ENCODE measurements around the gene SETD1B.

DNA sequence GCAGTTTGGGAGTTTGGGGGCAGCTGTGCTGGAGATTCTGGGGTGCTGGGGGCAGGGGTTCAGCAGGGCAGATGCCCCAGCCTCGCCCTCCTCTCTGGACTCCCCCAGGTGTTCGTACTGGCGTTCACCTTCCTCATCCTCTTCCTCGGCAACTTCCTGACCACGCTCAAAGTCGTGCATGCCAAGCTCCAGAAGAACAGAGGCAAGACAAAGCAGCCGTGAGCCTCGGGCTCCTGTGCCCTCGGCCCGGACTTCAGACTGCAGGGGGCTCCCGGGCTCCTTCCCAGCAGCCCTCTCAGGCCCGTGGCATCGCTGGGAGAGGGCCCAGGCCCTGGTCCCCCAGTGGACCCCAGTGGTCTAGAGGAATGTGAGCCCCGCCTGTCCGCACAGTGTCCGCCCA lies 28.3 kb upstream of the SETD1B start:
- TF ChIP-seq, protein P1, sequence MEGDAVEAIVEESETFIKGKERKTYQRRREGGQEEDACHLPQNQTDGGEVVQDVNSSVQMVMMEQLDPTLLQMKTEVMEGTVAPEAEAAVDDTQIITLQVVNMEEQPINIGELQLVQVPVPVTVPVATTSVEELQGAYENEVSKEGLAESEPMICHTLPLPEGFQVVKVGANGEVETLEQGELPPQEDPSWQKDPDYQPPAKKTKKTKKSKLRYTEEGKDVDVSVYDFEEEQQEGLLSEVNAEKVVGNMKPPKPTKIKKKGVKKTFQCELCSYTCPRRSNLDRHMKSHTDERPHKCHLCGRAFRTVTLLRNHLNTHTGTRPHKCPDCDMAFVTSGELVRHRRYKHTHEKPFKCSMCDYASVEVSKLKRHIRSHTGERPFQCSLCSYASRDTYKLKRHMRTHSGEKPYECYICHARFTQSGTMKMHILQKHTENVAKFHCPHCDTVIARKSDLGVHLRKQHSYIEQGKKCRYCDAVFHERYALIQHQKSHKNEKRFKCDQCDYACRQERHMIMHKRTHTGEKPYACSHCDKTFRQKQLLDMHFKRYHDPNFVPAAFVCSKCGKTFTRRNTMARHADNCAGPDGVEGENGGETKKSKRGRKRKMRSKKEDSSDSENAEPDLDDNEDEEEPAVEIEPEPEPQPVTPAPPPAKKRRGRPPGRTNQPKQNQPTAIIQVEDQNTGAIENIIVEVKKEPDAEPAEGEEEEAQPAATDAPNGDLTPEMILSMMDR (conservative IDR thresholded peaks at IDR 0.05; ENCODE audit: low read depth, low read length): no peak
- TF ChIP-seq EZH2 (IDR thresholded peaks at IDR 0.05; ENCODE audit: borderline replicate concordance, low read depth, low read length, poor library complexity, severe bottlenecking): no peak

Measured in A673 (cell line).